ENCODE measurements around the gene EXT2.

- TF ChIP-seq CTCF (IDR thresholded peaks at IDR 0.05; ENCODE audit: poor library complexity, severe bottlenecking) = no peak
- no peak for TF ChIP-seq EZH2 (IDR thresholded peaks at IDR 0.05; ENCODE audit: borderline replicate concordance, insufficient read depth, low read length, poor library complexity, severe bottlenecking)
Observed at GRCh38 chr11:44269369-44270351, 174.2 kb downstream of the EXT2 start.

Data from neural cell (in vitro differentiated cells).